ENCODE data around the gene INPP4B. TPM values are rescaled to one million over a fixed set of nuclear protein-coding genes. Genes with fewer than 3 reads are reported as not detected.
A peak's percentile ranks its signal among the peaks of the same experiment; 100 is the strongest.

Gene INPP4B
- total and polyA plus RNA-seq, 2 of the 4 experiments (the other 2 are of a cell fraction), result 1.8 to 14.0 TPM

DNA sequence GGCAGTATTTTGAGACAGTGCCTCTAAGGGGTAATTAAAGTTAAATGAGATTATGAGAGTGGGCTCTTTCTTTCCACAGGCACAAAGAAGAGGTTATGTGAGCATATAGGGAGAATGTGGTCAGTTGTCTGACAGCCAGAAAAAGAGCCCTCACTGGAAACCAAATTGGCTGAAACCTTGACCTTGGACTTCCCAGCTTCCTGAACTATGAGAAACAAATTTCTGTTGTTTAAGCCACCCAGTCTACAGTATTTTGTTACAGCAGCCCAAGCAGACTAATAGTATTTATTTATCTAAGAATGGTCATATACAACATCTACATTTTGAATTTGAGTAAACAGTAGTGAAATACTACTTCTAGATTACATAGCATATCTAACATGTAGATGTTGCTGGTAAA, 736.0 kb downstream of the INPP4B start:
- H2AK9ac ChIP-seq (replicated peaks; ENCODE audit: low read depth, low read length, poor library complexity), result no peak overlapping the region
- ATAC-seq (ENCODE audit: low read depth) (peak; percentile 56), DNase-seq (peak; percentile 36)
- no peak overlapping the region for H2AFZ ChIP-seq (replicated peaks; ENCODE audit: low read length, poor library complexity)
- H3K79me1 ChIP-seq (ENCODE audit: low read depth in 1 of 2, low read length in 2 of 2), result no peaks in the 10 kb centered on the region
- H3K4ac ChIP-seq (ENCODE audit: low read depth, low read length), result no peak overlapping the region
- H3K56ac ChIP-seq (ENCODE audit: extremely low read depth, insufficient read depth, low read length), result no peak overlapping the region
- H2BK120ac ChIP-seq (ENCODE audit: low read depth, low read length), result no peak overlapping the region
- no peak overlapping the region for H2BK5ac ChIP-seq (ENCODE audit: low read depth, low read length, poor library complexity, severe bottlenecking)
- no peak overlapping the region for H4K5ac ChIP-seq (ENCODE audit: low read depth, low read length)
- no peaks in the 10 kb centered on the region for H4K20me1 ChIP-seq (ENCODE audit: insufficient read depth, low read length)
- dilution Hi-C loops (cut with HindIII; ENCODE audit: low sequenced_read_pairs, unreplicated experiment) (no loop called here), in situ Hi-C loops (cut with MboI; ENCODE audit: low sequenced_read_pairs) (loop anchor here (25.0 kb wide), 1 partner anchor 773 kb away; no protein-coding TSS in a partner anchor), intact Hi-C loops (cut with micrococcal nuclease) (no loop called here)
- H2BK15ac ChIP-seq (ENCODE audit: low read depth, low read length), result no peak overlapping the region
- H3K14ac ChIP-seq (replicated peaks; ENCODE audit: low read depth, low read length), result no peak overlapping the region
- no peak overlapping the region for H4K91ac ChIP-seq (ENCODE audit: insufficient read depth, low read depth, low read length)
- no peak overlapping the region for H2BK20ac ChIP-seq (ENCODE audit: low read depth, low read length)
- H3K27me3 ChIP-seq (ENCODE audit: control insufficient read depth, insufficient read depth, low read length), result no peaks in the 10 kb centered on the region
- no peaks in the 10 kb centered on the region for H3K9me3 ChIP-seq (ENCODE audit: control insufficient read depth, insufficient read depth, low read length)
- H3K4me1 ChIP-seq (ENCODE audit: control insufficient read depth, insufficient read depth, low read length), result no peaks in the 10 kb centered on the region
- no peaks in the 10 kb centered on the region for H3K36me3 ChIP-seq (ENCODE audit: control insufficient read depth, insufficient read depth, low read length)
- H3K9ac ChIP-seq (ENCODE audit: low read depth, low read length), result no peak overlapping the region
- ChIA-PET CTCF (no interaction called here), POLR2A (ENCODE audit: unreplicated experiment) (no interaction called here)
- H3K9me1 ChIP-seq (ENCODE audit: insufficient read depth, low read length), result no peaks in the 10 kb centered on the region
- H3K4me3 ChIP-seq (ENCODE audit: insufficient read depth, low read depth, low read length), result no peak overlapping the region
- no peak overlapping the region for H2AK5ac ChIP-seq (ENCODE audit: low read depth, low read length)
- H3K23ac ChIP-seq (ENCODE audit: low read depth, low read length), result no peak overlapping the region
- H3K4me2 ChIP-seq (ENCODE audit: low read depth, low read length), result no peak overlapping the region
- no peak overlapping the region for H3K27ac ChIP-seq (ENCODE audit: insufficient read depth, low read length)
- TF ChIP-seq MAFK (IDR thresholded peaks at IDR 0.05; ENCODE audit: low read depth, low read length), result no peak
- TF ChIP-seq BHLHE40 (IDR thresholded peaks at IDR 0.05; ENCODE audit: low read depth, low read length), result no peak
- TF ChIP-seq, protein P1, sequence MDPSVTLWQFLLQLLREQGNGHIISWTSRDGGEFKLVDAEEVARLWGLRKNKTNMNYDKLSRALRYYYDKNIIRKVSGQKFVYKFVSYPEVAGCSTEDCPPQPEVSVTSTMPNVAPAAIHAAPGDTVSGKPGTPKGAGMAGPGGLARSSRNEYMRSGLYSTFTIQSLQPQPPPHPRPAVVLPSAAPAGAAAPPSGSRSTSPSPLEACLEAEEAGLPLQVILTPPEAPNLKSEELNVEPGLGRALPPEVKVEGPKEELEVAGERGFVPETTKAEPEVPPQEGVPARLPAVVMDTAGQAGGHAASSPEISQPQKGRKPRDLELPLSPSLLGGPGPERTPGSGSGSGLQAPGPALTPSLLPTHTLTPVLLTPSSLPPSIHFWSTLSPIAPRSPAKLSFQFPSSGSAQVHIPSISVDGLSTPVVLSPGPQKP (IDR thresholded peaks at IDR 0.05; ENCODE audit: borderline replicate concordance, low read depth, low read length), result no peak
- TF ChIP-seq RFX5 (IDR thresholded peaks at IDR 0.05; ENCODE audit: low read depth, low read length), result no peak
- BruUV-seq (replicated peaks), result no TSS peak
- no peak overlapping the region for H4K8ac ChIP-seq (ENCODE audit: low read depth in 2 of 2, low read length in 2 of 2)
- H3K18ac ChIP-seq (ENCODE audit: low read depth, low read length), result no peak overlapping the region
